ENCODE results near the gene KRT28. TPM values are rescaled to one million over a fixed set of nuclear protein-coding genes. Genes with fewer than 3 reads are reported as not detected.
A peak's percentile ranks its signal among the peaks of the same experiment; 100 is the strongest.
"Not testable (repeated sequence)": the region's sequence is repeated elsewhere in the genome, so short reads cannot be mapped to it uniquely, and the experiment has no call there.

The KRT28 gene
- total and polyA plus RNA-seq, 2 donors, result 0.05 to 0.37 TPM

DNA sequence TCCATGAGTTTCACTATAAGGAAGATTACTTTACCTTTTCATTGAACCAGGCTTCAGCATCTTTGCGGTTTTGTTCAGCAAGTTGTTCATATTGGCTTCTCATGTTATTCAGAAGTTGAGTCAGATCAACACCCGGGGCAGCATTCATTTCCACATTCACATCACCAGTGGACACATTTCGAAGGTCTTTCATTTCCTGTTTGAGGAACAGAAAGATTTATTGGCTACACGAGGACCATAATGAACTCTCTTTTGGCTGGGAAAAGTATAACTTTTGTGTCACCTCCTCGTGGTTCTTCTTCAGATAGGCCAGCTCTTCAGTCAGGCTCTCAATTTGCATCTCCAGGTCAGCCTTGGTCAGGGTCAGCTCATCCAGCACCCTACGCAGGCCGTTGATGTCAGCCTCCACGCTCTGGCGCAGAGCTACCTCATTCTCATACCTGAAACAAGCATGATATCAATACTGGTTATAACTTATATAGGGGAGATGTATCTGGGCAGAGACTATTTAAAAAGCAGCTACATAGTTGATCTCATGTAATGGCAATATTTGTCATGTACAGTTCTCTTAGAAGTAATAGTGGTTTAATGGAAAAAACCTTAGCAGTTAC is 20.6 kb upstream of the KRT28 start:
- Histone ChIP-seq H3K27me3 (ENCODE audit: control insufficient read depth in 2 of 2, insufficient read depth in 1 of 2, low read length in 1 of 2) (peaks cover 3 to 11% of the 10 kb centered on the region in 2 donors), H3K4me3 (ENCODE audit: low read length in 2 of 2) (no peak overlapping the region), H3K36me3 (ENCODE audit: control insufficient read depth in 2 of 2, insufficient read depth in 2 of 2, low read length in 1 of 2) (peaks cover 3% of the 10 kb centered on the region in 2 donors), H3K27ac (ENCODE audit: low read depth in 1 of 2, low read length in 1 of 2) (no peak overlapping the region), H3K9me3 (ENCODE audit: control insufficient read depth in 2 of 2, insufficient read depth in 1 of 2, low read length in 1 of 2) (peaks cover 2 to 3% of the 10 kb centered on the region in 2 donors), H3K4me1 (ENCODE audit: control insufficient read depth in 2 of 2, insufficient read depth in 2 of 2, low read length in 2 of 2) (peaks cover 2 to 3% of the 10 kb centered on the region in 2 donors)
- no peak for DNase-seq (ENCODE audit: low read depth in 6 of 9, low spot score in 9 of 9)
- 93% methylated on average over 9 of the region's 9 CpGs for WGBS

DNA sequence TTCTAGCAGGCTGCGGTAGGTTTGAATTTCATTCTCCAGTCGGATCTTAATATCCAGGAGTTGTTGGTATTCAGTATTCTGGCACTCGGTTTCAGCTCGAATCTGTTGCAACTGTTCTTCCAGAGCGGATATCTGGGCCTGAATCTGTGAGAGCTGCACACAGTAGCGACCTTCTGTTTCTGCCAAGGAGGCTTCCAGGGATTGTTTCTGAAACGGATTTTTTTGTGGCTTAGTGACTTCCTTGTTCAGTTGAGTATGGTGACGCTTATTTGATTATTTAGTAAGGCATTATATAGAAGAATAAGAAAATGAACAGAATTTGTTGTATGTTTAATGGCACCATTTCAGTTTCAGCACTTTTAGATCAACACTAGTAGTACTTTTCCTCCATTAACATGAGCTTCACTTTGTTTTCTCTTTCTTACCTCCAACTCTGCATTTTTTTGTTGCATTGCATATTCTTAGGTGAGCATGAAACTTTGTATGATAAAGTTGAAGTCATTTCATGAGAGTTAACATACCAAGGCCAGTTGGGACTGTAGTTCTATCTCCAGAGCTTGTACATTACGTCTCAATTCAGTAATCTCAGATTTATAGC is 19.9 kb upstream of the KRT28 start:
- peaks cover 3 to 11% of the 10 kb centered on the region in 2 donors for H3K27me3 ChIP-seq (ENCODE audit: control insufficient read depth in 2 of 2, insufficient read depth in 1 of 2, low read length in 1 of 2)
- peaks cover 3% of the 10 kb centered on the region in 2 donors for H3K36me3 ChIP-seq (ENCODE audit: control insufficient read depth in 2 of 2, insufficient read depth in 2 of 2, low read length in 1 of 2)
- H3K4me3 ChIP-seq (ENCODE audit: low read length in 2 of 2), result peak overlapping the region; percentile 59 to 91
- WGBS, result 73% methylated on average over 9 of the region's 9 CpGs
- H3K27ac ChIP-seq (ENCODE audit: low read depth in 1 of 2, low read length in 1 of 2), result peak overlapping the region in 1 of 2 donors; percentile 78
- peaks cover 2 to 3% of the 10 kb centered on the region in 2 donors for H3K9me3 ChIP-seq (ENCODE audit: control insufficient read depth in 2 of 2, insufficient read depth in 1 of 2, low read length in 1 of 2)
- peaks cover 2 to 3% of the 10 kb centered on the region in 2 donors for H3K4me1 ChIP-seq (ENCODE audit: control insufficient read depth in 2 of 2, insufficient read depth in 2 of 2, low read length in 2 of 2)
- DNase-seq (ENCODE audit: low read depth in 6 of 9, low spot score in 9 of 9), result no peak

DNA sequence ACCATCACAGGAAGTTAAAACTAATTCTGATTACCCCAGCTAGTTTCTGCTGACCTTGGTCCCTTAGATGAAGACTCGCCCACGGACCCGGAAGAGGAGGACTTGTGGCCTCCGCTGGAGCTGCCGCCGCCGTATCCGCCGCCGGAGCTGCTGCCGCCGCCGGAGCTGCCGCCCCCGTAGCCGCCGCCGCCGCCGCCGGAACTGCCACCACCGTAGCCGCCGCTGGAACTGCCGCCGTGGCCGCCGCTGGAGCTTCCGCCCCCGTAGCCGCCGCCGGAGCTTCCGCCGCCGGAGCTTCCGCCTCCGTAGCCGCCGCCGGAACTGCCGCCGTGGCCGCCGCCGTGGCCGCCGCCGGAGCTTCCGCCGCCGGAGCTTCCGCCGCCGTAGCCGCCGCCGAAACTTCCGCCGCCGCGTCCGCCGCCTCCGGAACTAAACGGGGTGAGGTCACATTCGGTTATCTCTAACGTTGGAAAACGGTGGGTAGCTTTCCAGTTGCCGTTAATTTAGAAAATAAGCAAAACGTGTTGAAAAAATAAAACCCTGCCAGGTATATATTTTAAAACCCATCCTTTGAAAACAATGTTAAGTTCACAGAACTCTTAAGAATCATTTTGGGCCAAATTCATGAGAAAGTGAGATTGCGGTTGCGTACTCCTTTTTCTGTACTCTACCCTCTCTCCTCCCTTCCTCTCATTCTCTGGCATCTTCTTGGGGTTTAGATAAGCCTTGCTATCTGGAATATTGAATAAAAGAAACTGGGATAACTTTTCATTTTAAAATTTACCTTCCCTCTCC is 19.2 kb upstream of the KRT28 start:
- Histone ChIP-seq H3K4me3 (ENCODE audit: low read length in 2 of 2) (peak overlapping the region; percentile 67 to 91), H3K27ac (ENCODE audit: low read depth in 1 of 2, low read length in 1 of 2) (peak overlapping the region; percentile 78 to 97), H3K36me3 (ENCODE audit: control insufficient read depth in 2 of 2, insufficient read depth in 2 of 2, low read length in 1 of 2) (peaks cover 3% of the 10 kb centered on the region in 2 donors), H3K4me1 (ENCODE audit: control insufficient read depth in 2 of 2, insufficient read depth in 2 of 2, low read length in 2 of 2) (peaks cover 2 to 3% of the 10 kb centered on the region in 2 donors), H3K27me3 (ENCODE audit: control insufficient read depth in 2 of 2, insufficient read depth in 1 of 2, low read length in 1 of 2) (peaks cover 3 to 11% of the 10 kb centered on the region in 2 donors), H3K9me3 (ENCODE audit: control insufficient read depth in 2 of 2, insufficient read depth in 1 of 2, low read length in 1 of 2) (peaks cover 2 to 3% of the 10 kb centered on the region in 2 donors)
- DNase-seq (ENCODE audit: low read depth in 6 of 9, low spot score in 9 of 9), result peak; percentile 27 to 90 (median 68)
- WGBS, result 3% methylated on average over 73 of the region's 73 CpGs

DNA sequence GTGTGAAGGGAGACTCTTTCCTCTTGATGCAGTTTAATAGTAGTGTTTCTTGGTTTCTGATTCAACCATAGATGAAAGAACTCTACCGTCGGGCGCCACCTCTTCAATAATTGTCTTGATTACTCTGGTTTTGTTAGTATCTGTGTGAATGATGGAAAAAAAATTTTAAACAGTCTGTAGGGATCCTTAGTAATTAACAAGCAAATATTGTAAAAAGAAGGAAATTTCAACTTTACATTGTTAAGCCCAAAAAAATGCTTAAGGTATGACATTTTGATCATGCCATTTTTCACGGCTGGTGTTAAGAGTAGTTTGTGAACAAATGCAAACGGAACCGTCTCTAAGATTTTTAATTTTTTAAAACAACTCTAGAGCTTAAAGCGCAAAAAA is 18.6 kb upstream of the KRT28 start:
- Histone ChIP-seq H3K27ac (ENCODE audit: low read depth in 1 of 2, low read length in 1 of 2) (peak overlapping the region; percentile 74 to 97), H3K27me3 (ENCODE audit: control insufficient read depth in 2 of 2, insufficient read depth in 1 of 2, low read length in 1 of 2) (peaks cover 3 to 14% of the 10 kb centered on the region in 2 donors), H3K36me3 (ENCODE audit: control insufficient read depth in 2 of 2, insufficient read depth in 2 of 2, low read length in 1 of 2) (peaks cover 3% of the 10 kb centered on the region in 2 donors), H3K9me3 (ENCODE audit: control insufficient read depth in 2 of 2, insufficient read depth in 1 of 2, low read length in 1 of 2) (peaks cover 2 to 3% of the 10 kb centered on the region in 2 donors), H3K4me1 (ENCODE audit: control insufficient read depth in 2 of 2, insufficient read depth in 2 of 2, low read length in 2 of 2) (peaks cover 2 to 3% of the 10 kb centered on the region in 2 donors), H3K4me3 (ENCODE audit: low read length in 2 of 2) (peak overlapping the region; percentile 67 to 91)
- WGBS, result 35% methylated on average over 7 of the region's 7 CpGs
- peak in 2 of 9 donors; percentile 13 to 19 for DNase-seq (ENCODE audit: low read depth in 6 of 9, low spot score in 9 of 9)

DNA sequence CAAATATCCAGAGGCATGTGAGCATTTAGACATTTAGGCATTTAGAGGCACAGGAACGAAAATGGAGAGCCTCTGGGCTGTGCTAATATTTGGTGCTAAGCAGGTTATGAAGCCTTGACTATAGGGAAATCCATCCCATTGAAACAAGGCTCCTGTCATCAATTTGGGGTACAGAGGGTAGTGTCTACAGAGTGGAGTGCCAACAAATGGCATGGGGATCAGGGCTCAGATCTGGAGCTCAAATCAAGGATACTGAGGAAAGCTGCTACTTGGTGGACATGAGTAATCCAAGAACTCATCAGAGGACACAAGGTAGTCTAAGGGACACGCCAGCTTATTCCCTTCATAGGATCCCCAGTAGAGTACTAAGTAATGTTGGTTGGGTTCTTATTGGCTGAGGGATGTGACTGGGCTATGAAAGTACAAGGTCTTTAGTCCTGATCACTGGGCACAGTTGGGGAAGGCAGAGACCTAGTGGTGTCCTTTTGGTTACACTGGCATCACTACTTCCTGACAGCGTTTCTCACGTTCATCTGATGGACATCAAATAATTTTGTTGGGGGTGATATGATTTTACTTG is 17.4 kb upstream of the KRT28 start:
- no peak overlapping the region for H3K4me3 ChIP-seq (ENCODE audit: low read length in 2 of 2)
- H3K27me3 ChIP-seq (ENCODE audit: control insufficient read depth in 2 of 2, insufficient read depth in 1 of 2, low read length in 1 of 2), result peaks cover 6 to 16% of the 10 kb centered on the region in 2 donors
- no peak overlapping the region for H3K27ac ChIP-seq (ENCODE audit: low read depth in 1 of 2, low read length in 1 of 2)
- H3K36me3 ChIP-seq (ENCODE audit: control insufficient read depth in 2 of 2, insufficient read depth in 2 of 2, low read length in 1 of 2), result peaks cover 3% of the 10 kb centered on the region in 2 donors
- peaks cover 2 to 3% of the 10 kb centered on the region in 2 donors for H3K9me3 ChIP-seq (ENCODE audit: control insufficient read depth in 2 of 2, insufficient read depth in 1 of 2, low read length in 1 of 2)
- WGBS, result over 99% methylated on average over 4 of the region's 4 CpGs
- no peak for DNase-seq (ENCODE audit: low read depth in 6 of 9, low spot score in 9 of 9)
- peaks cover 2 to 3% of the 10 kb centered on the region in 2 donors for H3K4me1 ChIP-seq (ENCODE audit: control insufficient read depth in 2 of 2, insufficient read depth in 2 of 2, low read length in 2 of 2)

DNA sequence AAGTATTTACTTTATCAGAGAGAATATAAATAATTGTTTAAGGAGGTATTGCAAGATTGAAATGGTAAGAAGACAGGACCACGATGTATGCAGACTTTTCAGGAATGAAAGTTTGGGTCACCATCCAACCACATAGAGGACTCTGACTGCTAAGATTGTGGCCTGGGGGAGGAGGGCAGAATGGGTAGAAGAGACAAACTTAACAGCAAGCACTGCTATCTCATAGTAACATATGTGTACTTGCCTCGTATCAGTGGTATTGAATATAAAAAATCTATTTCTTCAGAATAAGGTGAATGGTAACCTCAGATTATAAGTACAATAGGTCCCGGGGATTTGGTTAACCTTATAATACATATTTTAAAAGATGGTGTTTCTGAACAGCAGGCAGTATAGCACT is 16.8 kb upstream of the KRT28 start:
- Histone ChIP-seq H3K27ac (ENCODE audit: low read depth in 1 of 2, low read length in 1 of 2) (no peak overlapping the region), H3K9me3 (ENCODE audit: control insufficient read depth in 2 of 2, insufficient read depth in 1 of 2, low read length in 1 of 2) (peaks cover 2 to 3% of the 10 kb centered on the region in 2 donors), H3K4me1 (ENCODE audit: control insufficient read depth in 2 of 2, insufficient read depth in 2 of 2, low read length in 2 of 2) (peaks cover 2 to 3% of the 10 kb centered on the region in 2 donors), H3K4me3 (ENCODE audit: low read length in 2 of 2) (no peak overlapping the region), H3K36me3 (ENCODE audit: control insufficient read depth in 2 of 2, insufficient read depth in 2 of 2, low read length in 1 of 2) (peaks cover 3% of the 10 kb centered on the region in 2 donors), H3K27me3 (ENCODE audit: control insufficient read depth in 2 of 2, insufficient read depth in 1 of 2, low read length in 1 of 2) (peaks cover 6 to 14% of the 10 kb centered on the region in 2 donors)
- DNase-seq (ENCODE audit: low read depth in 6 of 9, low spot score in 9 of 9), result no peak
- 97% methylated on average over 3 of the region's 3 CpGs for whole genome bisulfite sequencing

DNA sequence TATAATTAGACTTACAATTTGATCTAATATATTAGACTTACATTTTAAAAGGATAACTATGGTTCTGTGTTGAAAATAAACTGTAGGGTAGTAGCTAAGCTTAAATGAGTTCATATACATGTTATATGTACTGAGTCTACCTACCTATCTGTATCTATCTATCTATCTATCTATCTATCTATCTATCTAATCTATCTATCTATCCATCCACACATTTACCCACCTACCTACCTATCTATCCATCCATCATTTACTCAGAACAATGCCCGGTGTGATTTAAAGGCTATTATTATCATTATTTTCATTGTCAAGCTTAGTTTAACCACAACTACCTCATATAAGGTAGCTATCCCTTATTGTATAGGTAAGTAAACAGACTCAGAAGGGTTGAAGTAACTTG is 15.6 kb upstream of the KRT28 start:
- Histone ChIP-seq H3K27me3 (ENCODE audit: control insufficient read depth in 2 of 2, insufficient read depth in 1 of 2, low read length in 1 of 2) (peaks cover 8 to 10% of the 10 kb centered on the region in 2 donors), H3K36me3 (ENCODE audit: control insufficient read depth in 2 of 2, insufficient read depth in 2 of 2, low read length in 1 of 2) (peaks cover 3% of the 10 kb centered on the region in 2 donors), H3K27ac (ENCODE audit: low read depth in 1 of 2, low read length in 1 of 2) (no peak overlapping the region), H3K4me3 (ENCODE audit: low read length in 2 of 2) (no peak overlapping the region), H3K9me3 (ENCODE audit: control insufficient read depth in 2 of 2, insufficient read depth in 1 of 2, low read length in 1 of 2) (peaks cover under 1 to 3% of the 10 kb centered on the region in 2 donors), H3K4me1 (ENCODE audit: control insufficient read depth in 2 of 2, insufficient read depth in 2 of 2, low read length in 2 of 2) (peaks cover 2 to 3% of the 10 kb centered on the region in 2 donors)
- no peak for DNase-seq (ENCODE audit: low read depth in 6 of 9, low spot score in 9 of 9)
- WGBS, result 97% methylated on average over 1 of the region's 1 CpG

DNA sequence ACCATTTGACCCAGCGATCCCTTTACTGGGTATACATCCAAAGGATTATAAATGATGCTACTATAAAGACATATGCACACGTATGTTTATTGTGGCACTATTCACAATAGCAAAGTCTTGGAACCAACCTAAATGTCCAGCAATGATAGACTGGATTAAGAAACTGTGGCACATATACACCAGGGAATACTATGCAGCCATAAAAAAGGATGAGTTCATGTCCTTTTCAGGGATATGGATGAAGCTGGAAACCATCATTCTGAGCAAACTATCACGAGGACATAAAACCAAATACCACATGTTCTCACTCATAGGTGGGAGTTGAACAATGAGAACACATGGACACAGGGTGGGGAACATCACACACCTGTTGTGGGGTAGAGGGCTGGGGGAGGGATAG is 14.9 kb upstream of the KRT28 start:
- not testable (repeated sequence) for H3K27ac ChIP-seq (ENCODE audit: low read depth in 1 of 2, low read length in 1 of 2); H3K36me3 ChIP-seq (ENCODE audit: control insufficient read depth in 2 of 2, insufficient read depth in 2 of 2, low read length in 1 of 2); H3K4me3 ChIP-seq (ENCODE audit: low read length in 2 of 2); DNase-seq (ENCODE audit: low read depth in 6 of 9, low spot score in 9 of 9); H3K9me3 ChIP-seq (ENCODE audit: control insufficient read depth in 2 of 2, insufficient read depth in 1 of 2, low read length in 1 of 2); H3K4me1 ChIP-seq (ENCODE audit: control insufficient read depth in 2 of 2, insufficient read depth in 2 of 2, low read length in 2 of 2)
- 94% methylated on average over 3 of the region's 3 CpGs for WGBS
- H3K27me3 ChIP-seq (ENCODE audit: control insufficient read depth in 2 of 2, insufficient read depth in 1 of 2, low read length in 1 of 2), result peaks cover 10 to 11% of the 10 kb centered on the region in 2 donors

Measured in thymus (tissue), 11 donors.